Thoracic aorta (tissue), 2 donors: ENCODE data around the gene C11orf86. TPM values are rescaled to one million over a fixed set of nuclear protein-coding genes. Genes with fewer than 3 reads are reported as not detected.
A peak's percentile ranks its signal among the peaks of the same experiment; 100 is the strongest.

Source experiments
- ATAC-seq: fragments of 150-250 bp; one replicate; pipeline ENCODE4 v1.8.0; 2017; ENCODE audit warnings: low read depth; ENCODE audit not compliant: insufficient number of reproducible peaks, low FRiP score
- DNase-seq: peaks from one replicate; pipeline ENCODE4 v3.0.0-alpha.2; 2020; ENCODE audit warnings: low spot score
- H3K27ac ChIP-seq, 2 donors: fragments of 200-600 bp; sonication (generic); 1 replicate in 1 of 2; 2 replicates in 1 of 2; pipeline ENCODE4 v1.5.1; 2016; ENCODE audit warnings: mild to moderate bottlenecking in 2 of 2, moderate library complexity in 2 of 2
- H3K27me3 ChIP-seq: fragments of 200-600 bp; sonication (generic); replicated peaks from 2 replicates; pipeline ENCODE4 v1.6.0; 2016; ENCODE audit warnings: mild to moderate bottlenecking; ENCODE audit not compliant: insufficient read depth
- H3K36me3 ChIP-seq: fragments of 200-600 bp; sonication (generic); one replicate; pipeline ENCODE4 v1.5.1; 2016
- H3K4me1 ChIP-seq, 2 donors: fragments of 200-600 bp; sonication (generic); 1 replicate in 1 of 2; 2 replicates in 1 of 2; pipeline versions ENCODE4 v1.5.1 to v1.6.0; 2016; ENCODE audit warnings: low read depth in 2 of 2, mild to moderate bottlenecking in 1 of 2; ENCODE audit not compliant: control insufficient read depth in 1 of 2
- H3K4me3 ChIP-seq: fragments of 200-600 bp; sonication (generic); 2 replicates; pipeline ENCODE4 v1.5.1; 2016; ENCODE audit warnings: mild to moderate bottlenecking
- H3K9me3 ChIP-seq: fragments of 200-600 bp; sonication (generic); 2 replicates; pipeline ENCODE4 v1.5.1; 2016
- total RNA-seq, 2 donors: library from RNA; depleted of rRNA; stranded (reverse); fragments of >200 nt; gene quantifications; one replicate each; pipeline versions ENCODE4 v1.1.0 to v1.2.3, GENCODE V29; 2016
- TF ChIP-seq, protein P1 (sequence below): fragments of 200-600 bp; sonication (generic); IDR thresholded peaks from one replicate; pipeline ENCODE4 v1.5.1; 2019; ENCODE audit warnings: antibody characterized with exemption

Gene C11orf86
- total RNA-seq, 2 donors from 2014 or later: not detected

DNA sequence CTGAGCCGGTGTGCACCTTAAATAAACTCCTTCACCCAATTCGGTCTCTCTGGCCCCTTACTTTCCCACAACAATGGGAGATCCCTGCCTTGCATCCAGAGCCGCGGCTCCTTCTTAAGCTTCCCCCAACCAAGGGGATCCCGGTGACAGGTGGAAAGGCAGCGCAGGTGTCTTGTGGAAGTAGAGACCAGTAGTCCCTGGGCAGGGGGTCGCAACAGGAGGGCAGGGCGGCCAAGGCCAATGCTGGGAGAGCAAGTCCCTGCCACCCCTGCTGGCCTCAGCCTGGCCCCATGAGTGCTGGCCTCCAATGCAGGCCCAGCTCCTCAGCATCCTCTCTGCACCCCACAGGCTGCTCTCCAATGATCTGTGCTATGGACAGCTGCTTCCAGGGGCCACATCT lies 39.9 kb downstream of the C11orf86 start:
- Histone ChIP-seq H3K9me3 (no peaks in the 10 kb centered on the region), H3K4me1 (no peaks in the 10 kb centered on the region), H3K27me3 (no peaks in the 10 kb centered on the region), H3K4me3 (no peak overlapping the region), H3K36me3 (no peaks in the 10 kb centered on the region), H3K27ac (no peak overlapping the region)
- DNase-seq (no peak), ATAC-seq (no peak)
- TF ChIP-seq, protein P1, sequence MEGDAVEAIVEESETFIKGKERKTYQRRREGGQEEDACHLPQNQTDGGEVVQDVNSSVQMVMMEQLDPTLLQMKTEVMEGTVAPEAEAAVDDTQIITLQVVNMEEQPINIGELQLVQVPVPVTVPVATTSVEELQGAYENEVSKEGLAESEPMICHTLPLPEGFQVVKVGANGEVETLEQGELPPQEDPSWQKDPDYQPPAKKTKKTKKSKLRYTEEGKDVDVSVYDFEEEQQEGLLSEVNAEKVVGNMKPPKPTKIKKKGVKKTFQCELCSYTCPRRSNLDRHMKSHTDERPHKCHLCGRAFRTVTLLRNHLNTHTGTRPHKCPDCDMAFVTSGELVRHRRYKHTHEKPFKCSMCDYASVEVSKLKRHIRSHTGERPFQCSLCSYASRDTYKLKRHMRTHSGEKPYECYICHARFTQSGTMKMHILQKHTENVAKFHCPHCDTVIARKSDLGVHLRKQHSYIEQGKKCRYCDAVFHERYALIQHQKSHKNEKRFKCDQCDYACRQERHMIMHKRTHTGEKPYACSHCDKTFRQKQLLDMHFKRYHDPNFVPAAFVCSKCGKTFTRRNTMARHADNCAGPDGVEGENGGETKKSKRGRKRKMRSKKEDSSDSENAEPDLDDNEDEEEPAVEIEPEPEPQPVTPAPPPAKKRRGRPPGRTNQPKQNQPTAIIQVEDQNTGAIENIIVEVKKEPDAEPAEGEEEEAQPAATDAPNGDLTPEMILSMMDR: no peak

DNA sequence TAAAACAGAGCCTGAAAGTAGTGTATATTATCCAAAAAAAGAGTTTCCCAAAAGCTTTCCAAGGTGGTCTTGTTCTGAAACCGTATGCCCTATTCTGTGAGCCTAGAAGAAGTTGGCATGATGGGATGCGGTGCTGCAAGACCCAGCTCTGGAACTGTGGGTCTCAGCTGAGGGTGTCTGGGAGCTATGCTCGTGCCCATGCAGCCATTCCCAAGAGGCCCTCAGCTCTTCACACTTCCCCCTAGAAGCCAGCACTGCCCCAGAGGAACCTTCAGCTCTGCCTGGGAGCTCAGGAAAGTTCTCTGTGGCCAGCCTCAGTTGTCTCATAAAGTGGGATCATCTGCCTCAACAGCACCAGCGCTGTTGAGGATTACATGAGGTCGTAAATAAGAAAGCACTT lies 41.4 kb downstream of the C11orf86 start:
- TF ChIP-seq, protein P1: no peak
- no peak for DNase-seq
- Histone ChIP-seq H3K4me1 (no peaks in the 10 kb centered on the region), H3K9me3 (no peaks in the 10 kb centered on the region), H3K27me3 (no peaks in the 10 kb centered on the region), H3K27ac (no peak overlapping the region), H3K4me3 (no peak overlapping the region), H3K36me3 (no peaks in the 10 kb centered on the region)
- no peak for ATAC-seq

DNA sequence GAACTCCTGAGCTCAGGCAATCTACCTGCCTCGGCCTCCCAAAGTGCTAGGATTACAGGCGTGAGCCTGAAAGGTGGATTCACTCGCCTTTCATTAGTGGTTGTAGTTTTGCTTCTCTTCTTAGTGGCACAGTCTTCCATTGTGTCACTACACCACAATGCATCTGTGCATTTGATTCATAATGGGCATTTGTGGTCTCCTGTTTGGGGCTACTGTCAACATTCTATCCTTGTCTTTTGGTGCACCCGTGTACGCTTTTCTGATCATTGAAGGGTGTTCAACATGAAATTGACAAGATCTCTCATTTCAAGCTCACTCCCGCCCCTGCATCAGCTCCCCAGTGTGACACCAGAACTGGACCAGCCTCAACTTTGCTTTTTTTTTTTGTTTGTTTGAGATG lies 45.8 kb downstream of the C11orf86 start:
- no peak for DNase-seq
- H3K9me3 ChIP-seq: no peaks in the 10 kb centered on the region
- H3K36me3 ChIP-seq: no peaks in the 10 kb centered on the region
- no peak overlapping the region for H3K27ac ChIP-seq
- no peak for ATAC-seq
- peaks cover 6 to 23% of the 10 kb centered on the region in 2 donors for H3K4me1 ChIP-seq
- TF ChIP-seq, protein P1: no peak
- H3K27me3 ChIP-seq: no peaks in the 10 kb centered on the region
- no peak overlapping the region for H3K4me3 ChIP-seq

DNA sequence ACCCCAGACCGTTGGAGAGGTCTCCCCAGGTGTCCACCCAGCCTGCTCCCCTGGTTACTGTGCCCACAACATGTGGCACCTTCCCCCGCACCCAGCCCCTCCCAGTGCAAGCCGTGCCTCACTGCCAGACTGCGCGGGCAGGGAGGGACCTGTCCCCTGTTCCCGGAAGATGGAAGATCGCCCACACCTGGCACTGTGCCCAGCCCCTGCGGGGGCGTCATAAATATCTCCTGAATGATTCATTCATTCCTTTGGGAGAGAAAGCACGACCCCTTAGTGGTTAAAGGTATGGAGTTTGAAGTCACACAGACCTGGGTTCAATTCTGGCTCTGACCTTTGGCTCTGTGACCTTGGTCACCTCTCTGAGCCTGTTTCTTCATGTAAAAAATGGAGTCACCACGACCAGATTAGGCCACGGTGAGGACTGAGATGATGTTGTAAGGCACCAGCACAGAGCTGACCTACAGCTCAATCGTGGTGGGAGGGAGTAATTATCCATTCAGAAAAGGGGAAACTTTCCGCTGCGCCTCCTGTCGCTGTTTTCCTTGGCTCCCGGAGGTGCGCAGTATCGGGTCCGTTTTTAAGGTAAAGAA lies 47.3 kb downstream of the C11orf86 start:
- no peak for DNase-seq
- ATAC-seq: no peak
- Histone ChIP-seq H3K4me3 (peak overlapping the region; percentile 68), H3K4me1 (peaks cover 6 to 23% of the 10 kb centered on the region in 2 donors), H3K27ac (no peak overlapping the region), H3K9me3 (no peaks in the 10 kb centered on the region), H3K27me3 (no peaks in the 10 kb centered on the region), H3K36me3 (no peaks in the 10 kb centered on the region)
- TF ChIP-seq, protein P1: no peak

DNA sequence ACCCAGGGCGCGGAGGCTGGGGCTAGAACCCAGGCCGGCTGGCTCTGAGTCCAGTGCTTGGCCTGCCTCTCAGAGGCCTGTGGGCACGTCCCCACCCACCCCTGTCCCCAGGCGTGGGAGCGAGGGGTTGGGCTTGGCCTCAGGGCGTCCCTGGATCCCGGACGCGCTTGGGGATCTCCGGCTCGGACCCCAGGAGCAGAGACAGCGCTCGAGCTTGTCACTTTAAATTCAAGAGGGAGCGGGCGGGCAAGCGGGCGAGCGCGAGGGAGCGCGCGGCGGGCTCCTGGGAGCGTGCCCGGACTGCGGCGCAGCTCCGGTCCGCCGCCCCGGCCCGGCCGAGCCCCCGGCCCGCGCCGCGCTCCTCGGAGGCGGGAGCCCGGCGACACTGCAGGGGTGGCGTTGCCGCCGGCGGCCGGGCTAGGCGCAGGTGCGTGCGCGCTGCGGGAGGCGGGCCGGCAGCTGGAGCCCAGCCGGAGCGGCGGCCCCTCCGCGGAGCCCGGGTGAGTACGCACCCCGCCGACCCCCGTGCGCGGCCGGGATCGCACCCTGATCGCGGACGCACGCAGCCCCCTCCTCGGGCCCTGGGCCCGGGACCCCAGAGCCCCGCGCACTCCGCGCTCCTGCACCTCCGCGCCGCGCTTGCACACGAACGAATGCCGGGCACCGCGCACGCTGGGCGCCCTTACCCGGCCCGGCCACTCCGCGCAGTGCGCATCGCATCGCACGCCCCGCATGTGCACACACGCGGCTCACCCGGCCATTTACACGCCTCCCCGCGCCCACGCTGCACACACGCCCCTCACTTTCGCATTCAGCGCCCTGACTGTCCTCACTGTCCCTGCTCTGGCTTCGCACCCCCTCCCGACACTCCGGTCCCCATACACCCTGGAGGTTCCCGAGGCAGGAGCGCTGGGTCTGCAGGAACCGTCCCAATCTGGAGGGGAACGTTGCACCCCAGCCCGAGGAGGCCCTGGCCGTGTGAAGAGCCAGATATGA lies 48.2 kb downstream of the C11orf86 start, which contains the start of gene SYT12:
Gene SYT12 (plus strand): TSS at position 174 of the 996 bp plus-strand sequence. CDS start 7,011 bp downstream, outside the sequence.
- DNase-seq (no peak), ATAC-seq (no peak)
- no peak within 1 kb of the TSS for H3K27ac ChIP-seq
- H3K9me3 ChIP-seq: no peaks in the 10 kb centered on the region
- H3K36me3 ChIP-seq: no peaks in the 10 kb centered on the region
- H3K4me1 ChIP-seq: peaks cover 6 to 23% of the 10 kb centered on the region in 2 donors
- H3K27me3 ChIP-seq: no peaks in the 10 kb centered on the region
- peak within 1 kb of the TSS; percentile 71 for H3K4me3 ChIP-seq
- TF ChIP-seq, protein P1: no peak
